Measurements from ENCODE around the gene PIEZO1. TPM values are rescaled to one million over a fixed set of nuclear protein-coding genes. Genes with fewer than 3 reads are reported as not detected.

The PIEZO1 gene
- total RNA-seq, 1 experiment from 2014 or later: 71.1 TPM

DNA sequence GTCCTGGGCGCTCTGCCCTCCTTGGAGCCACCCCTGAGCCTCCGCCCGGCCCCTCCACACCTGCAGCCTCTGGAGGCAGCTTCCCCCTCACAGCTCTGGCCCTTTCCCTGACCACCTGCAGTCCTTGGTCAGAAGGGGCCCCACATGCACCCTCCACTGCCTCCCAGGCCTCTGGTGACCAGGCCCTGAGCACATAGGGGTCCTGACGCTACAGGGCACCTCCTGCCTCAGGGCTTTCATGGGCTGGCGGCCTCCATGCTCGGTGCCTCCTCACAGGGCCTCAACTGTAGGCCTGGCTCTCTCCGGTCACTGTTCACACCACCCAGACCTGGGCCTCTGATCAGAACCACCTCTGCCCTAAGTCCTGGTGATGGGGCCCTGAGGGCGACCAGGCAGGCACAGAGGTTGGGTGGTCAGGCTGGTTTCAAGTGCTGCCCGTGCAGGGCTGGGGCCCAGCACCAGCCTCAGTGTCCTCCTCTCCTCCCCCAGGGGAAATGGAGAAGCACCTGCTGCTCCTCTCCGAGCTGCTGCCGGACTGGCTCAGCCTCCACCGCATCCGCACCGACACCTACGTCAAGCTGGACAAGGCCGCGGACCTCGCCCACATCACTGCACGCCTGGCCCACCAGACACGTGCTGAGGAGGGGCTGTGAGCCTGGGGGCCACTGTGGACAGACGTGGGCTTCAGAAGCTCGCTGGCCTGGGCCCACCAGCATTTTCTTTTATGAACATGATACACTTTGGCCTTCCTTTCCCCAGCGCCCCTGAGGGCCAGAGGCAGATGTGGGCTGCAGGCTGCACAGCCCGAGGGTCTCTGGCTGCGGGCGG, 22.8 kb upstream of the PIEZO1 start:
- H3K27ac Mint-ChIP-seq: peak overlapping the region; percentile 40 to 82 (median 75); a peak in 4 of 7 replicates
- H3K9ac ChIP-seq (ENCODE audit: extremely low read depth, insufficient read length, low read length): no peak overlapping the region
- no peak overlapping the region for H3K4ac ChIP-seq (ENCODE audit: low read depth, low read length)
- no CpG with 5 or more reads among the region's 26 CpGs for WGBS (ENCODE audit: extremely low coverage, insufficient read length, low lambda C conversion rate)
- no peak overlapping the region for H2BK120ac ChIP-seq (ENCODE audit: low read depth, low read length, poor library complexity, severe bottlenecking)
- peaks cover 3% of the 10 kb centered on the region for H4K20me1 ChIP-seq (ENCODE audit: control insufficient read depth, insufficient read depth, insufficient read length)
- peak overlapping the region in 1 of 2 experiments; percentile 51; a peak in 2 of 5 replicates for H3K4me3 Mint-ChIP-seq
- H3K27me3 ChIP-seq (ENCODE audit: insufficient read depth, low read length): no peaks in the 10 kb centered on the region
- no peak overlapping the region for H3K56ac ChIP-seq (ENCODE audit: insufficient read length, low read depth, low read length)
- peaks cover 6% of the 10 kb centered on the region for H3K79me1 ChIP-seq (ENCODE audit: insufficient read depth, low read depth, low read length, poor library complexity, severe bottlenecking)
- DNase-seq: no peak
- no peaks in the 10 kb centered on the region for H3K9me3 Mint-ChIP-seq
- no peak overlapping the region for H3K14ac ChIP-seq (ENCODE audit: insufficient read depth, low read length)
- no peak overlapping the region for H4K8ac ChIP-seq (replicated peaks; ENCODE audit: insufficient read length, low read depth, low read length)
- peaks cover 21% of the 10 kb centered on the region for H3K23me2 ChIP-seq (ENCODE audit: insufficient read length, low read depth, low read length, poor library complexity, severe bottlenecking)
- TF ChIP-seq, protein P1, sequence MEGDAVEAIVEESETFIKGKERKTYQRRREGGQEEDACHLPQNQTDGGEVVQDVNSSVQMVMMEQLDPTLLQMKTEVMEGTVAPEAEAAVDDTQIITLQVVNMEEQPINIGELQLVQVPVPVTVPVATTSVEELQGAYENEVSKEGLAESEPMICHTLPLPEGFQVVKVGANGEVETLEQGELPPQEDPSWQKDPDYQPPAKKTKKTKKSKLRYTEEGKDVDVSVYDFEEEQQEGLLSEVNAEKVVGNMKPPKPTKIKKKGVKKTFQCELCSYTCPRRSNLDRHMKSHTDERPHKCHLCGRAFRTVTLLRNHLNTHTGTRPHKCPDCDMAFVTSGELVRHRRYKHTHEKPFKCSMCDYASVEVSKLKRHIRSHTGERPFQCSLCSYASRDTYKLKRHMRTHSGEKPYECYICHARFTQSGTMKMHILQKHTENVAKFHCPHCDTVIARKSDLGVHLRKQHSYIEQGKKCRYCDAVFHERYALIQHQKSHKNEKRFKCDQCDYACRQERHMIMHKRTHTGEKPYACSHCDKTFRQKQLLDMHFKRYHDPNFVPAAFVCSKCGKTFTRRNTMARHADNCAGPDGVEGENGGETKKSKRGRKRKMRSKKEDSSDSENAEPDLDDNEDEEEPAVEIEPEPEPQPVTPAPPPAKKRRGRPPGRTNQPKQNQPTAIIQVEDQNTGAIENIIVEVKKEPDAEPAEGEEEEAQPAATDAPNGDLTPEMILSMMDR (conservative IDR thresholded peaks at IDR 0.05): no peak
- no peak overlapping the region for H3K27ac ChIP-seq (ENCODE audit: insufficient read length, low read depth, low read length)
- H2AFZ ChIP-seq (ENCODE audit: low read length): no peak overlapping the region
- H2AK5ac ChIP-seq (ENCODE audit: insufficient read length, low read length): no peak overlapping the region
- no peaks in the 10 kb centered on the region for H3K4me1 ChIP-seq (ENCODE audit: insufficient read depth, low read length)
- H3T11ph ChIP-seq (ENCODE audit: low read length): no peak overlapping the region
- H4K5ac ChIP-seq (ENCODE audit: insufficient read length, low read depth, low read length): no peak overlapping the region
- no peak overlapping the region for H4K91ac ChIP-seq (ENCODE audit: insufficient read length, low read depth, low read length)
- no peak overlapping the region for H2BK12ac ChIP-seq (ENCODE audit: insufficient read length, low read depth, low read length)
- H3K9me3 ChIP-seq (ENCODE audit: control insufficient read depth, low read depth, low read length): no peaks in the 10 kb centered on the region
- H3K27me3 Mint-ChIP-seq (ENCODE audit: low read depth): no peaks in the 10 kb centered on the region; the same call in 1 of the 2 replicates
- H3K23ac ChIP-seq (ENCODE audit: insufficient read length, low read depth, low read length): no peak overlapping the region
- H2BK15ac ChIP-seq (ENCODE audit: low read depth, low read length): no peak overlapping the region
- H3K4me1 Mint-ChIP-seq: peaks cover 6 to 10% of the 10 kb centered on the region in 2 experiments
- H3K79me2 ChIP-seq (ENCODE audit: insufficient read depth, low read length): peaks cover 6% of the 10 kb centered on the region; the same call in 1 of the 2 replicates
- peaks cover 17 to 55% (median 54%) of the 10 kb centered on the region in 3 experiments; a peak in 6 of 7 replicates for H3K36me3 Mint-ChIP-seq (ENCODE audit: insufficient read depth in 1 of 3, low read depth in 3 of 3)
- no peak overlapping the region for H2BK5ac ChIP-seq (ENCODE audit: insufficient read length, low read length)
- H3K18ac ChIP-seq (ENCODE audit: insufficient read length, low read depth, low read length): no peak overlapping the region
- H3K4me2 ChIP-seq (ENCODE audit: insufficient read depth, insufficient read length, low read length): no peak overlapping the region
- no peak overlapping the region for H2BK20ac ChIP-seq (ENCODE audit: low read depth, low read length, poor library complexity, severe bottlenecking)
